Activated T-cell treated with anti-CD3 and anti-CD28 coated beads, Interleukin-2, amount 50 U/mL, for 72 hours (primary cell): ENCODE measurements around the gene CAMK1D. TPM values are rescaled to one million over a fixed set of nuclear protein-coding genes. Genes with fewer than 3 reads are reported as not detected.
A peak's percentile ranks its signal among the peaks of the same experiment; 100 is the strongest.
"Not testable (repeated sequence)": the region's sequence is repeated elsewhere in the genome, so short reads cannot be mapped to it uniquely, and the experiment has no call there.

Experiments used
- ATAC-seq, 2 donors: fragments of 150-1000 bp; cut with Tn5 transposase; replicated peaks in 1 of 2; 2 replicates each; pipeline ENCODE4 v1.10.0; 2021; ENCODE audit warnings: moderate library complexity in 2 of 2, mild to moderate bottlenecking in 1 of 2
- DNase-seq, 2 donors: peaks; one replicate each; pipeline ENCODE4 v3.0.0; 2021 to 2022; ENCODE audit warnings: mixed read lengths in 1 of 2
- H3K27ac Mint-ChIP-seq: one replicate; pipeline ENCODE4 v1.8.0; 2022; ENCODE audit warnings: mild to moderate bottlenecking, moderate library complexity, mixed read lengths
- H3K27me3 Mint-ChIP-seq: one replicate; pipeline ENCODE4 v1.8.0; 2022; ENCODE audit warnings: low read depth, mixed read lengths
- H3K36me3 Mint-ChIP-seq, 2 donors: one replicate each; pipeline ENCODE4 v1.8.0; 2022; ENCODE audit warnings: mixed read lengths in 2 of 2, mild to moderate bottlenecking in 1 of 2; ENCODE audit not compliant: insufficient read depth in 2 of 2
- H3K4me1 Mint-ChIP-seq: one replicate; pipeline ENCODE4 v1.8.0; 2022; ENCODE audit warnings: low read depth, mixed read lengths
- H3K4me3 Mint-ChIP-seq, 2 donors: one replicate each; pipeline ENCODE4 v1.8.0; 2022; ENCODE audit warnings: mild to moderate bottlenecking in 2 of 2, mixed read lengths in 2 of 2, moderate library complexity in 2 of 2
- H3K9me3 Mint-ChIP-seq, 2 donors: one replicate each; pipeline ENCODE4 v1.8.0; 2022; ENCODE audit warnings: mixed read lengths in 2 of 2
- total RNA-seq, 2 donors: library from RNA; stranded (reverse); gene quantifications; one replicate each; pipeline ENCODE4 v1.2.3, GENCODE V29; 2022

CAMK1D gene
- total RNA-seq, 2 donors from 2014 or later: 19.9 to 25.3 TPM

GRCh38 chr10:12481924-12482323 lies 132.6 kb downstream of the CAMK1D start:
- H3K27me3 Mint-ChIP-seq: no peaks in the 10 kb centered on the region

GRCh38 chr10:12482587-12482986 lies 133.2 kb downstream of the CAMK1D start:
- no peak for ATAC-seq
- Mint-ChIP-seq H3K9me3 (no peaks in the 10 kb centered on the region), H3K27me3 (no peaks in the 10 kb centered on the region), H3K36me3 (peaks cover 0 to 2% of the 10 kb centered on the region in 2 donors), H3K4me1 (peaks cover 18% of the 10 kb centered on the region), H3K4me3 (no peak overlapping the region), H3K27ac (no peak overlapping the region)
- no peak for DNase-seq

More at GRCh38 chr10:12481924-12482323, 132.6 kb downstream of the CAMK1D start:
- H3K27ac Mint-ChIP-seq: no peak overlapping the region
- no peaks in the 10 kb centered on the region for H3K9me3 Mint-ChIP-seq
- H3K36me3 Mint-ChIP-seq: peaks cover 0 to 2% of the 10 kb centered on the region in 2 donors
- peaks cover 18% of the 10 kb centered on the region for H3K4me1 Mint-ChIP-seq
- ATAC-seq: no peak
- H3K4me3 Mint-ChIP-seq: no peak overlapping the region
- no peak for DNase-seq

- Mint-ChIP-seq H3K9me3 (no peaks in the 10 kb centered on the region), H3K27ac (no peak overlapping the region), H3K36me3 (peaks cover 0 to 2% of the 10 kb centered on the region in 2 donors), H3K4me3 (no peak overlapping the region), H3K27me3 (no peaks in the 10 kb centered on the region), H3K4me1 (peaks cover 18% of the 10 kb centered on the region)
- no peak for ATAC-seq
- no peak for DNase-seq
Measured at GRCh38 chr10:12484002-12484918, 134.9 kb downstream of the CAMK1D start.

GRCh38 chr10:12484941-12485805 lies 135.8 kb downstream of the CAMK1D start:
- Mint-ChIP-seq H3K27me3 (no peaks in the 10 kb centered on the region), H3K4me3 (peak overlapping the region; percentile 7 to 65), H3K4me1 (peaks cover 20% of the 10 kb centered on the region), H3K36me3 (peaks cover 0 to 2% of the 10 kb centered on the region in 2 donors), H3K9me3 (no peaks in the 10 kb centered on the region), H3K27ac (peak overlapping the region; percentile 30)
- ATAC-seq (peak; percentile 83 to 85), DNase-seq (peak; percentile 49 to 52)

- Mint-ChIP-seq H3K4me1 (peaks cover 22% of the 10 kb centered on the region), H3K9me3 (no peaks in the 10 kb centered on the region), H3K27me3 (no peaks in the 10 kb centered on the region), H3K27ac (no peak overlapping the region), H3K36me3 (no peaks in the 10 kb centered on the region), H3K4me3 (no peak overlapping the region)
- ATAC-seq (no peak), DNase-seq (no peak)
Measured at GRCh38 chr10:12487366-12487765, 138.0 kb downstream of the CAMK1D start.

- Mint-ChIP-seq H3K27ac (no peak overlapping the region), H3K9me3 (no peaks in the 10 kb centered on the region), H3K4me1 (peaks cover 32% of the 10 kb centered on the region), H3K27me3 (no peaks in the 10 kb centered on the region), H3K4me3 (no peak overlapping the region), H3K36me3 (no peaks in the 10 kb centered on the region)
- ATAC-seq (no peak), DNase-seq (no peak)
Measured at GRCh38 chr10:12488626-12489025, 139.3 kb downstream of the CAMK1D start.

- no peaks in the 10 kb centered on the region for H3K9me3 Mint-ChIP-seq
- no peak overlapping the region for H3K27ac Mint-ChIP-seq
- H3K36me3 Mint-ChIP-seq: no peaks in the 10 kb centered on the region
- H3K27me3 Mint-ChIP-seq: no peaks in the 10 kb centered on the region
- DNase-seq (no peak), ATAC-seq (no peak)
- no peak overlapping the region for H3K4me3 Mint-ChIP-seq
- H3K4me1 Mint-ChIP-seq: peaks cover 26% of the 10 kb centered on the region
Measured at GRCh38 chr10:12489357-12489756, 140.0 kb downstream of the CAMK1D start.

GRCh38 chr10:12489806-12490205 lies 140.5 kb downstream of the CAMK1D start:
- no peaks in the 10 kb centered on the region for H3K9me3 Mint-ChIP-seq
- no peak overlapping the region for H3K4me3 Mint-ChIP-seq
- no peak overlapping the region for H3K27ac Mint-ChIP-seq
- H3K27me3 Mint-ChIP-seq: no peaks in the 10 kb centered on the region
- ATAC-seq: no peak
- H3K36me3 Mint-ChIP-seq: no peaks in the 10 kb centered on the region
- peaks cover 24% of the 10 kb centered on the region for H3K4me1 Mint-ChIP-seq
- no peak for DNase-seq

GRCh38 chr10:12490963-12491362 lies 141.6 kb downstream of the CAMK1D start:
- Mint-ChIP-seq H3K36me3 (no peaks in the 10 kb centered on the region), H3K27ac (no peak overlapping the region), H3K9me3 (no peaks in the 10 kb centered on the region), H3K4me1 (peaks cover 14% of the 10 kb centered on the region), H3K4me3 (no peak overlapping the region), H3K27me3 (no peaks in the 10 kb centered on the region)
- DNase-seq (no peak), ATAC-seq (no peak)

- Mint-ChIP-seq H3K36me3 (no peaks in the 10 kb centered on the region), H3K27me3 (no peaks in the 10 kb centered on the region), H3K9me3 (peaks cover 0 to 1% of the 10 kb centered on the region in 2 donors), H3K4me1 (peaks cover 14% of the 10 kb centered on the region), H3K4me3 (no peak overlapping the region), H3K27ac (no peak overlapping the region)
- DNase-seq (no peak), ATAC-seq (no peak)
Measured at GRCh38 chr10:12491491-12491890, 142.1 kb downstream of the CAMK1D start.

- ATAC-seq (no peak), DNase-seq (no peak)
- Mint-ChIP-seq H3K27ac (no peak overlapping the region), H3K36me3 (no peaks in the 10 kb centered on the region), H3K9me3 (peaks cover 0 to 1% of the 10 kb centered on the region in 2 donors), H3K4me1 (peaks cover 14% of the 10 kb centered on the region), H3K27me3 (no peaks in the 10 kb centered on the region), H3K4me3 (no peak overlapping the region)
Measured at GRCh38 chr10:12492016-12492415, 142.7 kb downstream of the CAMK1D start.

- H3K4me1 Mint-ChIP-seq: peaks cover 29% of the 10 kb centered on the region
- not testable (repeated sequence) for ATAC-seq, H3K9me3 Mint-ChIP-seq, H3K4me3 Mint-ChIP-seq, H3K27me3 Mint-ChIP-seq, DNase-seq, H3K27ac Mint-ChIP-seq, H3K36me3 Mint-ChIP-seq
Measured at GRCh38 chr10:12497046-12497445, 147.7 kb downstream of the CAMK1D start.
